Adrenal gland (tissue), 12 donors: ENCODE measurements around the gene SFTPA1. TPM values are rescaled to one million over a fixed set of nuclear protein-coding genes. Genes with fewer than 3 reads are reported as not detected.
"Not testable (repeated sequence)": the region's sequence is repeated elsewhere in the genome, so short reads cannot be mapped to it uniquely, and the experiment has no call there.

Source experiments
- DNase-seq, 7 donors: peaks; one replicate each; pipeline ENCODE4 v3.0.0-alpha.2; 2019 to 2020
- H3K27ac ChIP-seq, 5 donors: fragments of 200-600 bp; sonication (generic) in 4 of 5; 1 replicate in 3 of 5; 2 replicates in 2 of 5; pipeline versions ENCODE4 v1.5.1 to v1.8.0; 2016 to 2020; ENCODE audit warnings: mild to moderate bottlenecking in 1 of 5
- H3K27me3 ChIP-seq: fragments of 200-600 bp; 2 replicates; pipeline ENCODE4 v1.8.0; 2021
- H3K36me3 ChIP-seq, 2 donors: fragments of 200-600 bp; replicated peaks in 1 of 2; 1 replicate in 1 of 2; 2 replicates in 1 of 2; pipeline versions ENCODE4 v1.5.1 to v1.8.0; 2018 to 2022
- H3K4me1 ChIP-seq, 2 donors: fragments of 200-600 bp; replicated peaks in 1 of 2; 1 replicate in 1 of 2; 2 replicates in 1 of 2; pipeline versions ENCODE4 v1.5.1 to v1.8.0; 2018 to 2021
- H3K4me3 ChIP-seq, 4 donors: fragments of 200-600 bp; sonication (generic) in 3 of 4; one replicate each; pipeline ENCODE4 v1.5.1; 2016 to 2018
- H3K9me3 ChIP-seq, 3 donors: fragments of 200-600 bp; sonication (generic) in 1 of 3; replicated peaks in 1 of 3; 1 replicate in 2 of 3; 2 replicates in 1 of 3; pipeline versions ENCODE4 v1.5.1 to v1.8.0; 2016 to 2021
- POLR2A ChIP-seq, 2 donors: fragments of 450-650 bp; IDR thresholded peaks; one replicate each; pipeline ENCODE4 v1.6.1; 2017; ENCODE audit warnings: antibody characterized with exemption in 2 of 2, mild to moderate bottlenecking in 2 of 2, moderate library complexity in 1 of 2
- WGBS, 4 donors: extraction: QIAGEN DNeasy Blood & Tissue Kit in 2 of 4; methylation state at CpG; one replicate each; pipeline versions ENCODE4 v1.1.5 to v1.1.7; 2013 to 2017; 5-methylcytosine and 5-hydroxymethylcytosine counted together
- intact Hi-C, 2 donors: fragments of 100-400 bp; cut with DNase I; formaldehyde crosslinking; loops; one replicate each; pipeline versions ENCODE4 v1.14.1 to v1.15.0; 2022 to 2023
- polyA plus RNA-seq, 3 donors: library from polyadenylated mRNA; stranded (reverse); fragments of 200-250 nt in 2 of 3; fragments of 350-450 nt in 1 of 3; fragmentation: Illumina TruSeq in 1 of 3; extraction: RNeasy Lipid Tissue Mini Kit (QIAGEN cat#74804) in 1 of 3; gene quantifications; one replicate each; pipeline ENCODE4 v1.2.3, GENCODE V29; 2013 to 2014
- total RNA-seq, 9 donors: library from RNA; depleted of rRNA in 4 of 9; stranded (reverse); fragments of >200 nt in 4 of 9; fragments of 120-200 nt in 1 of 9; fragmentation: NEBNext Ultra II Directional in 1 of 9; extraction: Animal tissue kit (Norgen Biotek cat#: 25700) in 1 of 9; gene quantifications; one replicate each; pipeline versions ENCODE4 v1.1.0 to v1.2.4, GENCODE V29; 2013 to 2023
- TF ChIP-seq, protein P1 (sequence below), 6 experiments: fragments of 450-650 bp in 4 of 6; fragments of 200-600 bp in 2 of 6; sonication (generic) in 1 of 6; IDR thresholded peaks; 1 replicate in 5 of 6; 2 replicates in 1 of 6; pipeline versions ENCODE4 v1.5.1 to v1.8.0; 2016 to 2021; ENCODE audit warnings: antibody characterized with exemption in 6 of 6, mild to moderate bottlenecking in 2 of 6, moderate library complexity in 1 of 6
- donor health status: healthy with polysubstance abuse.
- donor health status: Bipolar disorder and iron deficiency.
- donor health status: DM: yes; HTN: yes; CAD: no.
- donor health status: DM: no; HTN: no; CAD: no.
- donor health status: DM: no; HTN: no; CAD: no.
- donor health status: DM: yes; HTN: yes; CAD: no.

SFTPA1 gene
- total and polyA plus RNA-seq, 12 donors: 0.09 to 11.2 (median 0.84) TPM; not detected in 7

GRCh38 chr10:79585870-79586527 is 24.7 kb upstream of the SFTPA1 start:
- intact Hi-C loops: no loop called here
- Histone ChIP-seq H3K9me3 (no peaks in the 10 kb centered on the region), H3K4me1 (no peaks in the 10 kb centered on the region), H3K27ac (no peak overlapping the region), H3K4me3 (no peak overlapping the region), H3K27me3 (no peaks in the 10 kb centered on the region), H3K36me3 (no peaks in the 10 kb centered on the region)
- DNase-seq: no peak
- TF ChIP-seq POLR2A (IDR thresholded peaks at IDR 0.05): no peak
- TF ChIP-seq, protein P1, sequence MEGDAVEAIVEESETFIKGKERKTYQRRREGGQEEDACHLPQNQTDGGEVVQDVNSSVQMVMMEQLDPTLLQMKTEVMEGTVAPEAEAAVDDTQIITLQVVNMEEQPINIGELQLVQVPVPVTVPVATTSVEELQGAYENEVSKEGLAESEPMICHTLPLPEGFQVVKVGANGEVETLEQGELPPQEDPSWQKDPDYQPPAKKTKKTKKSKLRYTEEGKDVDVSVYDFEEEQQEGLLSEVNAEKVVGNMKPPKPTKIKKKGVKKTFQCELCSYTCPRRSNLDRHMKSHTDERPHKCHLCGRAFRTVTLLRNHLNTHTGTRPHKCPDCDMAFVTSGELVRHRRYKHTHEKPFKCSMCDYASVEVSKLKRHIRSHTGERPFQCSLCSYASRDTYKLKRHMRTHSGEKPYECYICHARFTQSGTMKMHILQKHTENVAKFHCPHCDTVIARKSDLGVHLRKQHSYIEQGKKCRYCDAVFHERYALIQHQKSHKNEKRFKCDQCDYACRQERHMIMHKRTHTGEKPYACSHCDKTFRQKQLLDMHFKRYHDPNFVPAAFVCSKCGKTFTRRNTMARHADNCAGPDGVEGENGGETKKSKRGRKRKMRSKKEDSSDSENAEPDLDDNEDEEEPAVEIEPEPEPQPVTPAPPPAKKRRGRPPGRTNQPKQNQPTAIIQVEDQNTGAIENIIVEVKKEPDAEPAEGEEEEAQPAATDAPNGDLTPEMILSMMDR (IDR thresholded peaks at IDR 0.05): no peak
- WGBS, 4 donors: 84 to 87% (median 86%) methylated on average over 11 of the region's 11 CpGs

DNA sequence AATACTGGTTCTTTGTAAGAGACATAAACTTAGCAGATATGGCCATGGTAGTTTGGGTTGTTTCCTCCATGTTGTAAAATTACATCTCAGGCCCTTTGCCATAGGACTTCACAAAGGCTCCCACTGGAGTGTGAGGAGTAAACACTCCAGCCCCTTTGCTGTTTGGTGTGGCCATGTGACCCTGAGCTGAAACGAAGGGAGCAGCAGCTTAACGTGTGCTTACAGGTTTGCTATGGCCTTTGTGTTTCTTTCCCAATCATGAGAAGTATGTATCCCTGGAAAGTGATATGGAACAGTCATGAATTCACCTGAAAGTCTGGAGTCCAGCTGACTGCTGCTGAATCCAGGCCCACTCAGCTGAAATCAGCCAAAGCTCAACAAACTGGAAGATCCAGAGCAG is 23.8 kb upstream of the SFTPA1 start:
- Histone ChIP-seq H3K4me3 (no peak overlapping the region), H3K36me3 (no peaks in the 10 kb centered on the region), H3K27ac (no peak overlapping the region), H3K27me3 (no peaks in the 10 kb centered on the region), H3K4me1 (no peaks in the 10 kb centered on the region), H3K9me3 (no peaks in the 10 kb centered on the region)
- no peak for TF ChIP-seq POLR2A (IDR thresholded peaks at IDR 0.05)
- TF ChIP-seq, protein P1 (IDR thresholded peaks at IDR 0.05): no peak
- DNase-seq: no peak
- intact Hi-C loops: no loop called here
- WGBS, 4 donors: 65 to 81% (median 71%) methylated on average over 2 of the region's 2 CpGs

DNA sequence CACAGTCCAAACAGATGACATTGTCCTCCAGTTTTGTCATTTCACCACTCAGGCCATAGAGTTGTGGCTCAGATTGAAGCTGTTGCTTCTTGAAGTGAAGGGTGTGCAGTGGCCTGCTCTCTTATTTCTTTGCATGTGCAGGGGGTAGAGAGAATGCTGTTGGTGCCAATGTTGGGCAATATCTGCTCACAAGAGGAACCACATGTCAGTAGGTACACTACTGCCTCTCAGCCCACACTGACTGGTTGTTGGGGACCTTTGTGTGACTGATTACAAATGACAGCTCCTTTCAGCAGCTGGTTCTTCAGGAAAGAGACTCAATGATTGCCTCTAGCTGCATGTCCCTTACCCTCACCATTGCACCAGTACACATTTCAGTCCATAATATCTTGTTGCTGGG is 21.9 kb upstream of the SFTPA1 start:
- Histone ChIP-seq H3K36me3 (no peaks in the 10 kb centered on the region), H3K4me3 (no peak overlapping the region), H3K4me1 (no peaks in the 10 kb centered on the region), H3K27me3 (no peaks in the 10 kb centered on the region), H3K27ac (no peak overlapping the region), H3K9me3 (no peaks in the 10 kb centered on the region)
- intact Hi-C loops: no loop called here
- no peak for DNase-seq
- TF ChIP-seq, protein P1 (IDR thresholded peaks at IDR 0.05): no peak
- no peak for TF ChIP-seq POLR2A (IDR thresholded peaks at IDR 0.05)

- H3K4me1 ChIP-seq: no peaks in the 10 kb centered on the region
- H3K27me3 ChIP-seq: no peaks in the 10 kb centered on the region
- H3K27ac ChIP-seq: no peak overlapping the region
- intact Hi-C loops: no loop called here
- H3K9me3 ChIP-seq: no peaks in the 10 kb centered on the region
- H3K36me3 ChIP-seq: no peaks in the 10 kb centered on the region
- WGBS, 4 donors: 57 to 77% (median 70%) methylated on average over 1 of the region's 1 CpG
- DNase-seq: no peak
- no peak overlapping the region for H3K4me3 ChIP-seq
- TF ChIP-seq POLR2A (IDR thresholded peaks at IDR 0.05): no peak
- TF ChIP-seq, protein P1 (IDR thresholded peaks at IDR 0.05): no peak
Measured at GRCh38 chr10:79593377-79593776, 17.4 kb upstream of the SFTPA1 start.

DNA sequence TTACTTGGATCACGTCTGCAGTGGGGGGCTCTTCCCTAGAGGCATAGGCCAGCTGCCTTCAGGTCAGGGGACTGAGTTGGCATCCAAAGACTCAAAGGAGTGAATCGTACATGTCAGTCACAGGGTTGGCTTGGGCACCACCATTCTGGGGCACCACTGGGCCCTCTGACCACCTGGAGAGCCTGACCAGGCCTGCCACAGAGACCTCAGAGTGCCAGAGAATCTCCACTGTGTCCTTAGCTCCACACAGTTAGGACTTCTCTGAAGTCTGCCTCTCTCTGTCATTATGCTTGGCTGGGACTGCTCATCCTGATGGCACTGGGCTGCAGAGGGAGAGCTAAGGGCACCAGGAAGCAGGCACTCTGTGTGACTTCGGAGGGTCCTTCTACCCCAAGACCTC is 16.2 kb upstream of the SFTPA1 start:
- intact Hi-C loops, H3K27ac ChIP-seq, H3K36me3 ChIP-seq, H3K4me1 ChIP-seq, H3K9me3 ChIP-seq, DNase-seq, H3K4me3 ChIP-seq, H3K27me3 ChIP-seq: not testable (repeated sequence)
- WGBS, 4 donors: 68 to 72% (median 71%) methylated on average over 3 of the region's 3 CpGs
